GM12892 (cell line): ENCODE measurements around the gene GLIS1.

Source experiments
- DNase-seq: peaks from one replicate; pipeline ENCODE4 v3.0.0; 2011; ENCODE audit not compliant: insufficient read length
- FAIRE-seq: peaks from 2 replicates; lab custom pipeline; 2011; peaks lifted over from hg19 to GRCh38; lab: Jason Lieb, UNC
- POLR2A ChIP-seq: IDR thresholded peaks from 2 replicates; pipeline ENCODE4 v1.6.1; 2011; ENCODE audit warnings: low read depth, low read length, control low read depth
- POLR2AphosphoS5 ChIP-seq: IDR thresholded peaks from 2 replicates; pipeline ENCODE4 v1.6.1; 2011; ENCODE audit warnings: low read depth, low read length, control low read depth
- TAF1 ChIP-seq: IDR thresholded peaks from 2 replicates; pipeline ENCODE4 v1.6.1; 2011; ENCODE audit warnings: low read depth, mild to moderate bottlenecking, control low read depth, low read length, borderline replicate concordance

GLIS1 gene

DNA sequence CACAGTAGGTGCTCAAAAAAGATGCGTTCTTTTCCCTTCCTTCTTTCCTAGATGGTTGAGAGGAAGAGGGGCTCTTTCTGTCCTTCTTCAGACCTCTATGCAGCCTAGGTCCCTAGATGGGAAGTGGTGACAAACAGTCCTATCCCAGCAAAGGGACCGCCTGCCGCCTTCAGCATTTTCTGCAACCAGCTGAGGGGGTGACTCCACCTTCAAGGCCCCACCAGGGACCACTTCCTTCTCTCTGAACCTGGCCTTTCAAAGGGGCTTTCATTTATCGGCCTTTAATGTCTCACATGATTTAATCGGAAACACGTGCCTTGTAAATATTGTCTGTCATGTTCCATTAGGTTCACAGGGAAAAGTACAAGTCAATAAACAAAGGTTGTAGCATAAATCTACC lies 32.6 kb downstream of the GLIS1 start:
- TF ChIP-seq POLR2A: no peak
- TF ChIP-seq TAF1: no peak
- no peak for TF ChIP-seq POLR2AphosphoS5
- DNase-seq: no peak
- FAIRE-seq: no peak

DNA sequence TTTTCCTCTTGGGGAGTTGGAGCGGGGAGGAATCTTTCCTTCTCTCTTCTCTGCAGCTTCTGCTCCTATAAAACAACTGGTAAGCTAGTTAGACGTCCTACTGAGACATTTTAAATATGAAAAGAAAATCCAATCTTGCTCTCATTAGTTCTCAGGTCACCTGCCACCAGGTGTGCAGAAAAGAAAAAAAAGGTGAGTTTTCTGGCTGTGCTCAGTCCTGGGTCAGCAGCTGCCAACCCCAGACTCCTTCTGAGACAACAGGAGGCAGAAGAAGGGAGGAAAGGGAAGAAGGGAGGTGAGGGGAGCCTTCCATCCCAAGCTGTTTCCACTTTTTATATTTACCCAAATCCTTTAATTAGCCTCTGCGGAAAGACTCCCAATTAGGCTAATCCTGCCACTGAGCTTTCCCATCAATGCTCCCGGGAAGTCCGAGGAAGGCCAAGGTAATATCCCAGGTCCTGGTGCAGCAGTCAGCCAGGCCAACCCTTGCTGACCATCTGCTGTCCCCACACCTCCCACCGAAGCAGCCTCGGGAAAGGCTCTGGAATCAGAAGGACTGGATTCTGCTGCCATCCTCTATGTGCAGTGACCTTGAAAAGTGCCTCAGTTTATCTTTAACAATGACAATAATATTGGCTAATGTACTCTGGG lies 33.4 kb downstream of the GLIS1 start:
- FAIRE-seq: no peak
- no peak for TF ChIP-seq POLR2A
- no peak for TF ChIP-seq TAF1
- no peak for TF ChIP-seq POLR2AphosphoS5

DNA sequence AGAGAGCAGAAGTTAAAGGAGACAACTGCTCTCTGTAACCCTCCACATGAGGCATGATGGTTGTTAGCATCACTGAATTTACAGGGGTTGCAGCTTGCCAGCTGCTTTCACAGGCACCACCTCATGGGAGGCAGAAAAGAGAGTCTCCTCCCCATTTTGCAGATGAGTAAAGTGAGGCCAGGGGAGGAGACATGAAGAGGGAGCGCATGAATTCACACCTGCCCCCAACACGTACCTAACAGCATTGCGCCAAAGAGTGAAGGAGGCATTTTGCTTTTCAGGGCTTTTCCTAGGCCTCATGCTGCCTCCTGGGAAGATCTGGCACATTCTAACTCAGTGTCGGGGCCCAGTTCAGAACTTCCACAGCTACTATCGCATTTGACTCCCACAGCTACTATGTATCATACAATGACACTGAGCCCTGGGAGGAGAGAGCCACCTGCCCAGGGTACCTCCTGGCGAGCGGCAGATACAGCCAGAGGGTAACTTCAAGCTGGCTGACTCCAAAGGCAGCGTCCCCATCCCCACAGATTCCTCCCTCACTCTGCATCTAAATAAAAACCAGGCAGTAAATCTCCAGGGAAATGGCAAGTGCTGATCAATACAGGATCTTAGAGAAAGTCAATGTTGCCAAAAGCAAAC lies 34.0 kb downstream of the GLIS1 start:
- FAIRE-seq (no peak), DNase-seq (no peak)
- no peak for TF ChIP-seq POLR2AphosphoS5
- TF ChIP-seq POLR2A: no peak
- TF ChIP-seq TAF1: no peak

More for the DNA sequence above, 33.4 kb downstream of the GLIS1 start:
- DNase-seq: no peak

DNA sequence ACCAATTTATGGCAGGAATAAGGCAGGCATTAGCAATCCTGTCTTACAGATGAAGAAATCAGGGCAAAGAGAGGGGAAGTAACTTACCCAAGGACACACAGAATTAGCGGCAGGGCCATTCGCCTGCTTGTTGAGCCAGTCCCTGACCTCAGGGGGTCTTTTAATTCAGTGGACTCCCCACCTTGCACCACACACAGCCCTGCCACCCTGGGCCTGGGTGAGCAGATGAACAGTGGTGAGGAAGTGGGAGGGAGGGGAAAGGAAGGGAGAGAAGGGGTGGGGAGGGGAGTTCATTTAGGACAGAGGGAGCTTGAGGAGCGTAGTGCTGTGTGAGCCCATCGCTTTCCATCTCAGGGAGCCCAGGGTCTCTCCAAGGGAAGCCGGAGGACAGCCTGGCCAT lies 34.7 kb downstream of the GLIS1 start:
- DNase-seq: no peak
- no peak for FAIRE-seq
- TF ChIP-seq POLR2AphosphoS5 (no peak), POLR2A (no peak)

DNA sequence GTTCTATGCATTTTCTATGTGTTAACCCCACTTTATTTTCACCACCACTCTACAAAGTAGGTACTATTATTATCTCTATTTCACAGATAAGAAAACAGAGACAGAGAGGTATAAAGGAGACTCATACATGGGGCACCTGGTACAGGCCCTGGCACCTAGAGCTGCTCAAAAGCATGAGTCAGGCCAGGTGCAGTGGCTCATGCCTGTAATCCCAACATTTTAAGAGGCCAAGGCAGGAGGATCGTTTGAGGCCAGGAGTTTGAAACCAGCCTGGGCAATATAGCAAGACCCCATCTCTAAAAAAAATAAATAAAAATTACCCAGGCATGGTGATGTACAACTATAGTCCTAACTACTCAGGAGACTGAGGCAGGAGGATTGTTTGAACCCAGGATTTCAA lies 35.8 kb downstream of the GLIS1 start:
- DNase-seq (no peak), FAIRE-seq (no peak)
- TF ChIP-seq TAF1 (no peak), POLR2A (no peak)

DNA sequence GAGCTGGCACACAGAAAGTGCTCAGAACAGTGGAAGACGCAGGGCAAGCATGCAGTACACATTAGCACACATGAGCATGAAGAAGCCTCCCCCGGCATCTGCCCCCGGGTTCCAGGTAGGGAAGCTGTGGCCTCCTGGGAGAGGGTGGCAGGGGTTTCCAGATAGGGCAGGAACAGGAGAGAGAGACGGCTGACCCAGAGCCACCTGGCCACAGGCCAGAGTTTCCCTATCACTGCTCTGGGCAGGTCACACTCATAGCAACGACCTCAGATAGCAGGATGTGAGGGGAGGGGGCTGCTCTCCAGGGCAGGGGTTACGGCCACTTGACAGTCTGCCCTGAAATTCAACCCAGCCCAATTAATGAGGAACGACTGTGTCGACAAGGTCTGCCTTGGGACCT lies 36.6 kb downstream of the GLIS1 start:
- FAIRE-seq (no peak), DNase-seq (no peak)
- TF ChIP-seq POLR2A (no peak), POLR2AphosphoS5 (no peak), TAF1 (no peak)

DNA sequence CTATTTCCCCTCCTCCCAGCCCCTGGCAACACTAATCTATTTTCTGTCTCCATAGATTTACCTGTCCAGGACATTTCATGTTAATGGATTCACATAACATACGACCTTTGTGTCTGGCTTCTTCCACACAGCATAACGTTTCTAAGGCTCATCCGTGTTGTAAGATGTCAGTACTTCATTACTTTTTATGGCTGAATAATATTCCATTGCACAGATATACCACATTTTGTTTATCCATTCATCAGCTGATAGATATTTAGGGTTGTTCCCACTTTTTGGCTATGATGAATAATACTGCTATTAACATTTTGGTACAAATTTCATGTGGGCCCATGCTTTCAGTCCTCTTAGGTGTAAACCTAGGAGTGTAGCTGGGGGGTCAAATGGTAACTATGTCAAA lies 38.2 kb downstream of the GLIS1 start:
- TF ChIP-seq POLR2AphosphoS5 (no peak), TAF1 (no peak), POLR2A (no peak)
- no peak for DNase-seq
- FAIRE-seq: no peak

DNA sequence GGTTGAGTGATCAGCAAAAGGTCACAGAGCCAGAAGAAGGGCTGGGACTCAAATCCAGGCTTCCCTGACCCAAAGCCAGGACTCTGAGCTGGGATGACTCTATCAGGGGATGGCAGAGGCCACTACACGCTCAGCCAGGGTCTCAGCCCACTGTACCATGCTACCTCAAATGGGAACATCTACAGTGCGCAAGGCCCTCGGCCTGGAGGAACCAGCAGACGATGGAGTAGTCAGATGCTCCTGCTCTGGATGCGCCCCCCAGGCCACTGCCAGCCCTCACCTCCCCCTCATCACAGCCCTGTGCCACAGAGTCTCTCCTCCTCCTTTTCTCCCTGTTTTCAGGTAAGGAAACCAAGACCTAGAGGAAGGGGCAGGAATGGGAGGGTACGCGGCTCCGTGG lies 39.0 kb downstream of the GLIS1 start:
- TF ChIP-seq TAF1: no peak

DNA sequence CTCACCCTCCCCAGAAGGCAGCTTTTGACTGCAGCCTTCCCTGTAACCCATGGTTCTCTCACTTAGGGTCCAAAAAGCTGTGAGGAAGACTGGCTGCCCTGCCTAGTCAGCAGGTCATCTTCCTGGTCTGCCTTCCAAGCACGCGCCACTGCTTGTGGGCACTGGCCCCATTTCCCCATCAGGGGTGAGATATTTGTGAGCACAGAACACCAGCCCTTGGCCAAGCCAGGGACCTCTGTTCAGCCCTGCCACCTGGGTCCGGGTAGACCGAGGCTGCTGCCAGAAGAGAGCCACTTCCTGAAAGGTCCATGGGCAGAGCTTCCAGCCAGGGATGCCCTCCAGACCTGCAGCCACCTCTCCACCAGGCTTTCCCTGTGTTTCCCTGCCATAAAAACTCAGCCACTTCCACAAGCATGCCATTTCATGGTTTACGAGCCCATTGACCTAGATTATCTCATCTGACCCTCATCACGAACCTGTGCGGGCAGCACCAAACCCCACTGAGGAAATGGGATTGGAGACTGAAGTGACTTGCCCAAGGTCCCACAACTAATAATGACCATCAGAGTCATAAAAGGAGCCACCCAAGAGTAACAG lies 40.5 kb downstream of the GLIS1 start:
- TF ChIP-seq POLR2A (no peak), POLR2AphosphoS5 (no peak), TAF1 (no peak)
- no peak for FAIRE-seq
- DNase-seq: no peak

More for the DNA sequence above, 39.0 kb downstream of the GLIS1 start:
- no peak for FAIRE-seq
- DNase-seq: no peak

DNA sequence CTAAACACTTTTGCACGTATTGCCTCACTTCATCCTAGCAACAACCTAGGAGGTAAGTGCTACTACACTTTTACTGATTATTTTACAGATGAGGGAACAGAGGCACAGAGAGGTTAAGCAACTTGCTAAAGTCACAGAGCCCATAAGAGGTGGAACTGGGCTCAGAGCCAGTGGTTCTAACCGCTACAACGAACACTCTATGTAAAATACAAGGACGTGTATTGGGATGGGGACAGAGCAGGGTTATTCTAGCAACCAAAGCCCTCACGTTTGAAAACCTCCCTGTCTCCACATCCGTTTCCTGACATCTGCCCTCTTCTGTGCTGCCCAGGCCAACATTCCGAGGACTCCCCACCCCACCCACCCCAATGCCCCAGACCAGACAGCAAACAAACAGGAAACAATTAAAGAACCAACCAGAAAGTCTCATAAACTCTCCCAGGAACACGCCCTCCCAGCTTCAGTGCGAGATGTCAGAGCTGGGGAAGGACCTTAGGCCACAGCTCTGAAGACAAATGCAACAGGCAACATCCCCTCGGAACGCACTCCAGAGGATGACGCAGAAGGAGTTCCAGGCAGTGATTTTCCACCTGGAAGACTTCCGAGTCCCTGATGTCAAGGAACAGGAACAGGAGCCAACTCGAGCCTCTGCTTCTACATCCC lies 41.1 kb downstream of the GLIS1 start:
- FAIRE-seq: no peak
- DNase-seq: no peak
- no peak for TF ChIP-seq TAF1
- no peak for TF ChIP-seq POLR2AphosphoS5
- TF ChIP-seq POLR2A: no peak

DNA sequence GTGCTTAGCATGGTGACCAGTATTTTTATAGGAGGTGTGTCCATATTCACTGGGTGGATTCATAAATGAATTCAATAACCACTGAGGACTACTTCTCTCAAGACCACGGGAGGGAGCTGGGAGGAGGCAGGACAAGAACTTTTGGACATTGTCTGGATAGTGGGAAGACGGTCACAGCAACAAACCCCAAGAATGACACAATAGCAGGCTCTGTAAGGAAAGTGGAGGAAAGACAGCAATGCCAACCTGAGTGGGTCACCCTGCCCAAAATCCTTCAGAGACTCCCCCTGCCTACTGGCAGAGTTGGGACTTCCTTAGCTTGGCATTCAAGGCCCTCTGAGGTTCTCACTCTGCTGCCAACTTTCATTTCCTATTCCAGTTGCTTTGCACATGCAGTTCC lies 42.0 kb downstream of the GLIS1 start:
- FAIRE-seq (no peak), DNase-seq (no peak)
- TF ChIP-seq TAF1: no peak
- TF ChIP-seq POLR2A: no peak
- TF ChIP-seq POLR2AphosphoS5: no peak

DNA sequence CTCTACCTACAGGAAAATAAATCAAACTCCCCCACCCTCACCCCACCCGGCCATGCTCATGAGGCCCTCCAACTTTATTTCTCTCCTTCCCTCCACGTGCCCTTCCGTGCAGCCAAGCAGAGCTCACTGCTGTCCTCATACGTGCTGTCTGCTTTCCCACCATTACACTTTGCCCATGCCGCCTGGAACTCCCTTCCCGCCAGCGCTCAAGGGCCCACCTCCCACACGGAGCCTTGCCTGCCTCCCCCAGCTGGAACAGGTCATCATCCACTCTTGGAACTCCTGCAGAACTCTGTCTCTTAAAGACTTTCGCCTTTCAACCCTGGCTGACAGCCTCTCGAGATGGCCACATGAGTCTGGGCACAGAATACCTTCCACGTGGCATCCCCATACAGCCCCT lies 42.4 kb downstream of the GLIS1 start:
- no peak for DNase-seq
- no peak for TF ChIP-seq TAF1
- no peak for TF ChIP-seq POLR2A
- TF ChIP-seq POLR2AphosphoS5: no peak
- no peak for FAIRE-seq
